ENCODE data around the gene RAD21L1.

The RAD21L1 gene

DNA sequence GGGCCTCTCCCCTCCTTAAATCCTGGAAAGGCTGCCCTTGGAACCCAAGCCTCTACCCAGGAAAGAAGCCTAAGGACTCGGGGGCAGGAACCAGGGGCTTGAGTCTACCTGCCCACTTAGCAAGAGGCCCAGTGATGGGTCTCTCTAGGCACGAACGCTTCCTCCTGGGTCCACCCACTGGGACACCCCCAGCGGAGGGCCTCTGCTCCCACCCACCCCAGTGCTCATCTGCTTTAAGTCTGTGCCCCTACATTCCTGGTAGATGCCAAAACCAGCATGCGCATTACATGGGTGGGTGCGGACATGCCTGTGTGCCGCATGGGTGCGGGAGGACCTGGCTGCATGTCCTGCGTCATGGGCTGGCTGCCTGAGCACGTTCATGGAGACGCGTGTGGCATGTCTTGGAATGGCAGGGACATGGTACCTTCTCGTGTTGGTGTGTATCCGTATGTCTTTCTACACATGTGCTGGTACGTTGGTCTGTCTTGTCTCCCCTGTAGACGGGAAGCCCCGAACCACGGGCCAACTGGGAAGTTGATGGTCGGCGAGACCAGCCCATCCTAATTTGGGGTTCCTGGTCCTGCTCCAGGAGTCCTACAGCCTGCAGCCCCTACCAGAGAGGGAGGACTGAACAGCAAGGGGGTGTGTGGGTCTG is 69.6 kb downstream of the RAD21L1 start:
- no peaks in the 10 kb centered on the region for H3K4me1 Mint-ChIP-seq
- DNase-seq (ENCODE audit: low spot score in 2 of 2) (no peak), ATAC-seq (ENCODE audit: low read depth) (no peak)
- no peak overlapping the region for H3K4me3 Mint-ChIP-seq
- H3K9me3 Mint-ChIP-seq, result no peaks in the 10 kb centered on the region
- no peak overlapping the region for H3K27ac Mint-ChIP-seq
- H3K27me3 Mint-ChIP-seq, result no peaks in the 10 kb centered on the region
- H3K36me3 Mint-ChIP-seq, result no peaks in the 10 kb centered on the region

DNA sequence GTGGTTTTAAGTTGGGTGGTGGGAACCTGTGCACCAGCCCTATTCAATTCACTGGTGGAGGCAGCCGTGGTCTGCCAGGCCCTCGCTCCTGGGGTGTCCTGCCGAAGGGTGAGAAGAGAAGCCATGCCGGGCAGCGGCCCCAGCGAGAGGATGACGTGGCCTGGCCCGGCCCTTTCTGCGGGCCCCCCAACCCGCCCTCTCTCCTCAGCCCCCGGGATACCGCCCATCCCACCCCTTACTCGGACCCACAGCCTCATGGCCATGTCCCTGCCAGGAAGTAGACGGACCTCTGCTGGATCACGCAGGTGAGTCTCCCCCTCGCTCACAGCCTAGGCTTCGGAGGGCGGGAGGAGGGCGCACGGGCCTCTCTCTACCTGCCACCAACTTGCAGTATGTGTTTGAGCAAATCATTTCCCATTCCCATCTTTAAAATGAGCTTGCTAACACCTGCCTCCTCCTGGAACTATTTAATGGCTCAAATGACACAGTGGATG is 70.3 kb downstream of the RAD21L1 start:
- Mint-ChIP-seq H3K36me3 (no peaks in the 10 kb centered on the region), H3K27me3 (no peaks in the 10 kb centered on the region), H3K27ac (no peak overlapping the region), H3K4me3 (no peak overlapping the region), H3K4me1 (peaks cover 3% of the 10 kb centered on the region), H3K9me3 (no peaks in the 10 kb centered on the region)
- ATAC-seq (ENCODE audit: low read depth) (no peak), DNase-seq (ENCODE audit: low spot score in 2 of 2) (no peak)

DNA sequence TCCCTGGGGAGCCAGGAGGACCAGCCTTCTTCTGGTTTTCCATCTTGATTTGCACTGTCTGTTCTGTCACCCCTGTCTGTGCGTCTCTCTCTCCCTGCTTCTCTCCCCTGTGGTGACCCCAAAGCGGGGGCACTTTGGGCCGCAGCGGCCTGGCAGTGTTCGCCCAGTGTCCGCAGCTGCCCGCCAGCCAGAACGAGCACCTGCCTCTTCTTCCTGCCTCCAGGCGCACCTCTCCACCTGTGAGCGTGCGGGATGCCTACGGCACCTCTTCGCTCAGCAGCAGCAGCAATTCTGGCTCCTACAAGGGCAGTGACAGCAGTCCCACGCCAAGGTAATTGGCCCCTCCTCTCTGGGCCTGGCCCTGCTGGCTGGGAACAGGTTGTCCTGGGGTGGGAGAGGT is 71.1 kb downstream of the RAD21L1 start:
- DNase-seq (ENCODE audit: low spot score in 2 of 2) (no peak), ATAC-seq (ENCODE audit: low read depth) (no peak)
- H3K36me3 Mint-ChIP-seq, result no peaks in the 10 kb centered on the region
- H3K27me3 Mint-ChIP-seq, result no peaks in the 10 kb centered on the region
- H3K4me1 Mint-ChIP-seq, result peaks cover 4% of the 10 kb centered on the region
- H3K4me3 Mint-ChIP-seq, result no peak overlapping the region
- no peaks in the 10 kb centered on the region for H3K9me3 Mint-ChIP-seq
- no peak overlapping the region for H3K27ac Mint-ChIP-seq

DNA sequence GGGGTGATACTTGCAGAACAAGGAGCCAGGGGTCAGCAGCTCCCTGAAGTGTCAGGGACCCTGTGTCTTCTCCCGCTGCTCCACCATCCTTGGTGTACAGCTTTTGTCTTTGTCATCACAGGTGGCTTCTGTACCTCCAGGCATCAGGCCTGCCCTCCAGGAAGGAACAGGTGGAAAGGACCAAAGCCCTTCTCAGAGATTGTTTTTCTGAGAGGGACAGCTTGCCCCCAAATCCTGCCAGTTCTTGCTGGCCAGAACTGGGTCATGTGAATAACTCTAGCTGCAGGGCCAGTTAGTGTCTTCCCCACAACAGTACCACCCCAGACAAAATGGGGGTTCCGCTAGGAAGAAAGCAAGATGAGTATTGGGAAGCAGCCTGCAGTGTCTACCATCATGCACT is 71.6 kb downstream of the RAD21L1 start:
- H3K36me3 Mint-ChIP-seq, result no peaks in the 10 kb centered on the region
- no peak for DNase-seq (ENCODE audit: low spot score in 2 of 2)
- no peaks in the 10 kb centered on the region for H3K9me3 Mint-ChIP-seq
- no peaks in the 10 kb centered on the region for H3K27me3 Mint-ChIP-seq
- no peak for ATAC-seq (ENCODE audit: low read depth)
- peaks cover 4% of the 10 kb centered on the region for H3K4me1 Mint-ChIP-seq
- no peak overlapping the region for H3K4me3 Mint-ChIP-seq
- H3K27ac Mint-ChIP-seq, result peak overlapping the region; percentile 54

DNA sequence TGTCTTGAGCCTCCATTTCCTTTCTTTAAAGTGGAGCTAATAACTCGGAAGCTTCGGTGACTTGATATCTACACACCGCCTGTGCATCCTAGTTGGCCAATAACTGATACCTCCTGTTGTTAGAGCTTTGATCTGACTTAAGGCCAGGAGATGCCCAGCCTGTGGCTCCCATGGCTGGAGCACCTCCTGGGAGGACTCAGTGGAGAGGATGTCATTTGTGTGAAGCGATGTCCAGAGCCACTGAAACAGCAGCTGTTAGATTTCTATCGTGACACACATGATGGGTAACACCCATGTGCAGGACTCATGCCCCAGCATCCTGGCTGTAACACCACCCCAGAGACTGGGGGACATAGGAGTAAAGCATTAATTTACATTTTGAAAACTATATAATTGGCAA is 72.3 kb downstream of the RAD21L1 start:
- H3K9me3 Mint-ChIP-seq, result no peaks in the 10 kb centered on the region
- DNase-seq (ENCODE audit: low spot score in 2 of 2) (no peak), ATAC-seq (ENCODE audit: low read depth) (no peak)
- H3K27ac Mint-ChIP-seq, result peak overlapping the region; percentile 54
- peaks cover 8% of the 10 kb centered on the region for H3K4me1 Mint-ChIP-seq
- H3K27me3 Mint-ChIP-seq, result no peaks in the 10 kb centered on the region
- H3K36me3 Mint-ChIP-seq, result no peaks in the 10 kb centered on the region
- no peak overlapping the region for H3K4me3 Mint-ChIP-seq

DNA sequence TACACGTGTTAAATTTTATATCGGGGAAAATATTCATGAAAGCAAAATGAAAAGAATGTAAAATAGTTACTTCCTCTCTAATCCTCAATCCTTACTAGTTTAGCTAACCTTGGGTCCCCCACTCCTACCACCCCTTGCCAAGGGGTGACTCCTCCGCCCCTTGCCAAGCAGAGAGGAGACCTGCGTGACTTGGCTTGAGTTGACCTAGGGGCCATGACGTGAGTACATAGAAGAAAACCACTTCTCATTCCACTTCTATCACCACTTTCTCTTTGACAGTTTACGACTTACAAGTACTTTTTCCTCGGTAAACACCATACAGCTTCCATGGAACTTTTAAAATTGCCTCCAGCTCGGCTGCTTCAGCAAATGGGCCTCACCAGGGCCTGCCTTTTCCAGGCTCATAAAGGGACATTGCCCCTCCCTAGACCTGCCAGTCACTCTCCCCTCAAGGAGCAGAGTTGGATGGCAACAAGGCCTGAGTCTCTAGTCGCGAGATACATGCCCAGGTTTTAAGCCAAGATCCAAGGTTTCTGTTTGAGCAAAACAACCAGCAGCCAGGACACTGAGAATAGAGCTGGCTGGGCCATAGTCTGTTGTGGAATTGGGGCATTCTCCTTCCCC is 73.2 kb downstream of the RAD21L1 start:
- no peaks in the 10 kb centered on the region for H3K27me3 Mint-ChIP-seq
- no peak for DNase-seq (ENCODE audit: low spot score in 2 of 2)
- H3K27ac Mint-ChIP-seq, result no peak overlapping the region
- H3K9me3 Mint-ChIP-seq, result no peaks in the 10 kb centered on the region
- peaks cover 9% of the 10 kb centered on the region for H3K4me1 Mint-ChIP-seq
- no peak overlapping the region for H3K4me3 Mint-ChIP-seq
- H3K36me3 Mint-ChIP-seq, result no peaks in the 10 kb centered on the region
- no peak for ATAC-seq (ENCODE audit: low read depth)

DNA sequence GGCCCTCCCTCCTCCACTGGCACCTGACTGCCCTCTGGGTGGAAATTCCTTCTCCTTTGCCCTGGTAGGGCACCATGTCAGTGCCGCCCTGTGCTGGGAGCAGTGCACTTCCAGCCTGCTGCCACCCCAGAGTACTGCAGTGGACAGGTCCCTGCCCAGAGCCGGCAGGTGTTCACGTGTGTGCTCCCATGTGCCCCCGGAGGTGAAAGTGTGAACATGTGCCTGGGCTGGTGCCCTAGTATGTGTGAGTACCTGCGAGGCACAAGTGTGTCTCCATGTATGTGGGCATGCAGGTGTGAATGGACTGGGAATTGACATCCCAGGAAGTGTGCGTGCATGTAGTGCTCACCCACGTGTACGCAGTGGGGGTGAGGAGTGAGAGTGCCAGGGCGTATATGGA is 73.7 kb downstream of the RAD21L1 start:
- H3K36me3 Mint-ChIP-seq, result no peaks in the 10 kb centered on the region
- no peak overlapping the region for H3K27ac Mint-ChIP-seq
- H3K4me1 Mint-ChIP-seq, result peaks cover 9% of the 10 kb centered on the region
- DNase-seq (ENCODE audit: low spot score in 2 of 2) (no peak), ATAC-seq (ENCODE audit: low read depth) (peak; percentile 55)
- H3K4me3 Mint-ChIP-seq, result no peak overlapping the region
- no peaks in the 10 kb centered on the region for H3K27me3 Mint-ChIP-seq
- H3K9me3 Mint-ChIP-seq, result no peaks in the 10 kb centered on the region

DNA sequence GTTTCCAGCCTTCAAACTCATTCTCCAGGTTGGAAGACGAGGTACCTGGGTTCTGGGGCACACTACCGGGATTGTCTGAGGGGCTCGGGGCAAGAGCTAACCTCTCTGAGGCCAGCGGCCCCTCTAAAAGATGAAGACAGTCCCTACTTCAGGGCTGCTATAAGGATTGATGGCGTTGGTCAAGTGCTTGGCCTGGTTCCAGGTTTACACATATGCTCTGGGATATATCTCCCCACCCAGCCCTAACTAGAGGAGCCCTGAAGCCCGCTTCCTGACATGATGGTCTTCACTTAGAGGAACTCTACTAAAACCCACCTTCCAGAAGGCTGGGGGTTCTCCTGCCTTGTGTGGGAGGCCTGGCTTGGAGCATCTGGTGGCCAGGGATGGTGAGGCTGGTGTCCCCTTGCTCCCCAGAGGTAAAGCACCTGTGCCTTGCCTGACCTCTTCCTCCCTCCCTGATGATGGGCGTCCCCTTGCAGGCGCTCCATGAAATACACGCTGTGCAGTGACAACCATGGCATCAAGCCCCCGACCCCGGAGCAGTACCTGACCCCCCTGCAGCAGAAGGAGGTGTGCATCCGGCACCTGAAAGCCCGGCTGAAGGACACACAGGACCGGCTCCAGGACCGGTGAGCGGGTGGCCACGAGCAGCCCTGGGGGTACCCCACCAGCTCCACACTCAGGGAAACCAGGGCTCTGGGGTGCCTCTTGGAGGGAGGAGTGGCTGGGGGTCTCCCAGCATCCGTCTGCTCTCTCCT is 74.4 kb downstream of the RAD21L1 start:
- DNase-seq (ENCODE audit: low spot score in 2 of 2), result no peak
- ATAC-seq (ENCODE audit: low read depth), result no peak
- H3K36me3 Mint-ChIP-seq, result peaks cover 2% of the 10 kb centered on the region
- no peaks in the 10 kb centered on the region for H3K9me3 Mint-ChIP-seq
- no peak overlapping the region for H3K27ac Mint-ChIP-seq
- H3K27me3 Mint-ChIP-seq, result no peaks in the 10 kb centered on the region
- H3K4me1 Mint-ChIP-seq, result peaks cover 9% of the 10 kb centered on the region
- no peak overlapping the region for H3K4me3 Mint-ChIP-seq

DNA sequence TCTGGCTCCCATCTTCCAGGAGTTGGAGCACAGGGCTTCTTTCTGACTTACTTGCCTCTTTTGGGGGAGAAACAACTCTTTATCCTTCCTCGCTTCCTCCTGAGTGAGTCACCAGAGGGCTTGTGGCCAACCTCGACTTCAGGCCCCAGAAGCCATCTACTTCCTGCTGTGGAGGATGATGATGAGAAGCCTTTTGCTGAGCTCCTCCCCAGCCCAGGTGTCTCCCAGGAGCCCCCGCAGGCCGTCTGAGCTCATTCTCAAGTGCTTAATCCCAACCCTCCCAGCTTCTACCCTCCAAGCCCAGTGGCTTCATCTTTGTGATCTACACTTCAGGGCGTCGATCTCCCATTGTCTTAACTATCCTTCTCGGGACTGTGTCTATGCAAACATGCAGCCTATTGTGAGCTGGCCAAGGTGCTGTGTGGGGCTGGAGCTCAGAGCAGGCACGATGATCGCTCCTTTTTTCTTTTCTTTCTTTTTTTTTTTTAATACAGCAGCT is 75.2 kb downstream of the RAD21L1 start:
- H3K27ac Mint-ChIP-seq, result no peak overlapping the region
- H3K27me3 Mint-ChIP-seq, result no peaks in the 10 kb centered on the region
- no peaks in the 10 kb centered on the region for H3K9me3 Mint-ChIP-seq
- ATAC-seq (ENCODE audit: low read depth) (no peak), DNase-seq (ENCODE audit: low spot score in 2 of 2) (no peak)
- peaks cover 9% of the 10 kb centered on the region for H3K4me1 Mint-ChIP-seq
- no peak overlapping the region for H3K4me3 Mint-ChIP-seq
- peaks cover 2% of the 10 kb centered on the region for H3K36me3 Mint-ChIP-seq

DNA sequence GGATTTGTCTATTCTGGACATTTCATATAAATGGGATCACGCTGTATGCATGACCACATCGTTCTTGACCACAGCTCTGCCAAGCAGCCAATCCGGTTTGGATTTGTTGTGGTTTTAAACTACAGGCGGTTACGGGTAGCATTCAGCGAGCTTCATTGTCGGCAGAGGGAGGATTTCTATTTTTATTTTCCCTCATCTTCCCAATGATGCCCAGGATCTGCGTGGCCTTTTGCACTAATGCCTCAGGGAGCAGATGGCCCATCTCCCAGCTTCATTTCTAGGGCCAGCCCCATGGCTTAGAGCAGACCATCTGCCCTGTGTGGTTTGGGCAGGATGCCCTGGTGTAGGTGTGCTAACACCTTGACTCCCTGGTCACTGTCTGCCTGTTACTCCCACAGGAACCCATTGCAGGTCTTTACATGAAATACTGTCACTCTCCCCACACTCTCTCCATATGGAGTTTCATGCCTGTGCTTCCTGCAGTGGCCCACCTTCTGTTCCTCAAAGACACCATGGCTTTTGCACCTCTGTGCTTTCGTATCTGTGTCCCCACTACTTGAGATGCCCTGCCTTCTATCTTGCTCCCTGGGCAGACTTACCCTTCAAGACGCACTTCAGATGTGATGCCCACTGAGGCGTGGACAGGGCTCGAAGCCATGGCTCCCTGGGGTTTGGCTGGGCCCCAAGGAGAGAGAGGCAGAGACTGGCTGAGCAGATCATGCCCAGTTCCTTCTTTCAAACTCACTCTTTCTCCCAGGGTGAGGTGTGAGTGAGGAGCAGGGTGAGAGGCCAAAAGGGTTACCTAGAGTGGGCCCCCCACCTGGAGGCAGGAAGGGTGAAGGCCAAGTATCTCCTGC is 77.1 kb downstream of the RAD21L1 start:
- ATAC-seq (ENCODE audit: low read depth), result peak; percentile 17
- Mint-ChIP-seq H3K27me3 (no peaks in the 10 kb centered on the region), H3K36me3 (peaks cover 2% of the 10 kb centered on the region), H3K4me3 (no peak overlapping the region), H3K4me1 (peaks cover 9% of the 10 kb centered on the region), H3K27ac (peak overlapping the region; percentile 28), H3K9me3 (no peaks in the 10 kb centered on the region)
- DNase-seq (ENCODE audit: low spot score in 2 of 2), result no peak

DNA sequence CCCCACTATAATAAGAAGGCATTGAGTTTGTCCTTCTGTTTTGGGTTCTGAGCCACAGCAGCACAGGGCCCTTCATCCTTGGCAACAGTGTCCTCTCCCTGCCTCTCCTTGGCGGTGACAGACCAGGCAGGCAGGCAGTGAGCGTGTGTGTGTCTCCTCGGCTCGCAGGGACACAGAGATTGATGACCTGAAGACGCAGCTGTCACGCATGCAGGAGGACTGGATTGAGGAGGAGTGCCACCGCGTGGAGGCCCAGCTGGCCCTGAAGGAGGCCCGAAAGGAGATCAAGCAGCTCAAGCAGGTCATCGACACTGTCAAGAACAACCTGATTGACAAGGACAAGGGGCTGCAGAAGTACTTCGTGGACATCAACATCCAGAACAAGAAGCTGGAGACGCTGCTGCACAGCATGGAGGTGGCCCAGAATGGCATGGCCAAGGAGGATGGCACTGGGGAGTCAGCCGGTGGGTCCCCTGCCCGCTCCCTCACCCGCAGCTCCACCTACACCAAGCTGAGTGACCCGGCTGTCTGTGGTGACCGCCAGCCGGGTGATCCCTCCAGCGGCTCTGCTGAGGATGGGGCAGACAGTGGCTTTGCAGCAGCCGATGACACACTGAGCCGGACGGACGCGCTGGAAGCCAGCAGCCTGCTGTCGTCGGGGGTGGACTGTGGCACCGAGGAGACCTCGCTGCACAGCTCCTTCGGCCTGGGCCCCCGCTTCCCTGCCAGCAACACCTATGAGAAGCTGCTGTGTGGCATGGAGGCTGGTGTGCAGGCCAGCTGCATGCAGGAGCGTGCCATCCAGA is 79.1 kb downstream of the RAD21L1 start:
- no peak for ATAC-seq (ENCODE audit: low read depth)
- no peak overlapping the region for H3K4me3 Mint-ChIP-seq
- no peak for DNase-seq (ENCODE audit: low spot score in 2 of 2)
- peak overlapping the region; percentile 16 for H3K27ac Mint-ChIP-seq
- H3K27me3 Mint-ChIP-seq, result no peaks in the 10 kb centered on the region
- no peaks in the 10 kb centered on the region for H3K9me3 Mint-ChIP-seq
- peaks cover 2% of the 10 kb centered on the region for H3K36me3 Mint-ChIP-seq
- H3K4me1 Mint-ChIP-seq, result peaks cover 9% of the 10 kb centered on the region

All from memory B cell (primary cell).